HG03139 (cell line): Measurements from ENCODE around the gene RHBDF2.

Experiments used
- ATAC-seq: cut with Tn5 transposase; IDR thresholded peaks from one replicate; pipeline ENCODE4 v1.9.1; 2021; ENCODE audit not compliant: unreplicated experiment

RHBDF2 gene

DNA sequence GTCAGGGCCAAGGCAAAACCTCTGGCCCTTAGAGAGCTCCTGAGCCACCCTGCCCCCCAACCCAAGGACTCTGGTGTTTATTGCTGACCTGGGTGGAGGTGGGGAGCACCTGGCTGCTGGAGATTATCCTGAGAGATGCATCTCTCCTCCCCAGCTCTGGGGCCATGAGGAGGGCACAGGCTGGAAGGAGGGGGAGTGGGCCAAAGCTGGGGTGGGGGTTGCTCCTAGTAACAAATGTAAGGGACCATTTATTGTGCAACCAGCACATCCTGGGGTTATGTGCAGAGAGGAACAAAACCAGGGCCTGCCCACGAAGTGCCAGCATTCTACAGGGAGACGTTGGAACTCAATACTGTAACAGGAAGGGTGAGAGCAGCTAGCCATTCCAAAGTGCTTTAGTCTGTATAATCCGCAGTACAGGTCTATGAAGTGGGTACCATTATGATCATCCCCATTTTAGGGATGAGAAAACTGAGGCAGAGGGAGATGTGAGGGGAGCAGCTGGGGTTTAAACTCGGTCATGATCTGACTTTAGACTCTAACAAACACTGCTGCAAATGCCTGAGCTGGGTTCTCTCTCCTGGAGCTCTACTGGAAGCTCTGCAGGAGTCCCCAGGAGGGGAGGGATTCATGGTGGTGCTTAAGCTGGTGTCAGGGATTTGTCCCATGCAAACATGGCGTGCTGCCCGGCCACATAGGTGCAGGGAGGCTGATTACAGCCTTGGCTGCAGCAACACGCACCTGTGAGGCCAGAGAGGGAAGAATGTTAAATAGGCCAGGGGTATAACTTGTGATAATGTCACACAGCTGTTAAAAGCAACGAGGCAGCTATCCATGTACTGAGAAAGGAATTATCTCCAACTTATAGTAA is 1.4 kb upstream of the RHBDF2 start:
- ATAC-seq = no peak

DNA sequence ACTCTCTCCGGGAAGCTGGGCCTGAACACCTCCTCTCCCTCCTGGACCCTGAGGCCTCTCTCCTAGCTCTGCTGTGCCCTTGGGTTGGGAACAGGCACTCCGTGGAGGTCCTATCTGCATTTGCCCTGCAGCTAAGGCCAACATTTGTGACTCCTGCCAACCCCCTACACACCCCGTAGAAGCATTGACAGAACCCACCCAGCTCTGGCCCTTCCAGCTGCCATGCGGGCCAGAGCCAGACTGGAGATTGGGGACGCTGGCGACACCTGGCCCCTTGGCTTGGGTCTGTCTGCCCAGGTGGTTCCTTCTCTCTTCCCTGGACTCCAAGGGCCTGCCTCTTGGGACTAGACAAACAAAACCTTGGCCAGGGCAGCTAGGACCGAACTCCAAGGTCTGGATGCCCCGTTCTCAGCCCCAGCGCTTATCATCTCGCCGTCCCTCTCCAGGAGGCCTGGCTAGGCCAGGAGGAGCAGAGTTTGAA is 644 bp upstream of the RHBDF2 start:
- ATAC-seq = no peak

DNA sequence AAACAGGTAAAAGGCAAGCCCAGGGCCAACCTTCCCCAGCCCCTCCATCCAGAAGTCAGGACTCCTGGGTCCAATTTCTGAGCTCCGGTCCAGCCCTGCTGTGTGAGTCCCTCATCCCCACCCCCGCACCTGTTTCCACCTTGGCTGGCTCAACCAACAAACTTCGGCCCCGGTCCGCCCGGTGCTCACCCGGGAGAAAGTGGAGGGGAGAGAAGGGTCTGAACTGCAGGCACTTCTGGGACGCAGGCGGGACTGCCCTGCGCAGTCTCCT is 541 bp downstream of the RHBDF2 start:
- no peak for ATAC-seq

DNA sequence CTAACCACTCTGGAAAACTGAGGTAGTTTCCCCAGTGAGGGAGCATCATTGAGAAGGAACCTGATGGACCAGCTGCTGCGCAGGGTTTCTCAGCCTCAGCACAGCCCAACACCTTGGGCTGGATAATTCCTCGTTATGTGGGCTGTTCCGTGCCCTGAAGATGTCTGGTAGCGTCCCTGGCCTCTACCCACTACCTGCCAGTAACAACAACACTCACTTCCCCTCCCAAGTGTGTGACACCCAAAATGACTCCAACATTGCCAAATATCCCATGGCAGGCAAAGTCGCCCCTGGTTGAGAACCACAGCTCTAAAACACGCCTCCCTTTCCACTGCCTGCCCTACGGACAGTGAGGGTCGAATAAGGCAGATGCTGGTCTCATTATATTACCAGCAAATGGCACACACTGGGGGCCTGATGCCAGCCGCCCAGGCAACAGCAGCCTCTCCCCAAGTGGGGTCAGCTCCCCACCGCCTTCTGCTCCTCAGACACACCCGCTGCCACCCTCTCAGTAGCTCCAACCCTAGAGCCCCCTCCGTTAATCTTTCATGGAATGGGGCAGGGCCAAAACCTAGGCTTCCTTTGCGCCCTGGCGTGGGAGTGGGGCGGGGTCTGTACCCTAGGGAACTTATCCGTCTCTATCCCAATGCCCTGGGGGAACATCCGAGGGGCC is 1.0 kb downstream of the RHBDF2 start:
- ATAC-seq = no peak

DNA sequence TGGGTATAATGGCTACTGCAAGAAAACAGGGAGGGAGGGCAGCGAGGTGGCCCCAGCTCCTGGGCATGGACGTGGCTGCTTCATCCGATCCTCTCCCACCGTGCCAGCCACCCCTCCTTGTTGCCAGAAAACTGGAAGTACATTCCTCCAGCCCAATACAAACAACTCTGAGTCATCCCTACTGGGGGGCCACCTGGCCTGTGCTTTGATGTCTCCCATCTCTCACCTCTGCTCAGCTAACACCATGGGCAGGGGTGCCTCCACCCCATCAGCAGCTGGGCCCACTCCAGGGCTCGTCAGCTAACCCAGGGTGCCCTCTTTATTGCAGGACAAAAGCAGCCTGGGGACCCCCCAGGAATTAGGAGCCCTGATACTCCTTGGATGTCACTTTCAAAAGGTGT is 2.0 kb downstream of the RHBDF2 start:
- no peak for ATAC-seq

DNA sequence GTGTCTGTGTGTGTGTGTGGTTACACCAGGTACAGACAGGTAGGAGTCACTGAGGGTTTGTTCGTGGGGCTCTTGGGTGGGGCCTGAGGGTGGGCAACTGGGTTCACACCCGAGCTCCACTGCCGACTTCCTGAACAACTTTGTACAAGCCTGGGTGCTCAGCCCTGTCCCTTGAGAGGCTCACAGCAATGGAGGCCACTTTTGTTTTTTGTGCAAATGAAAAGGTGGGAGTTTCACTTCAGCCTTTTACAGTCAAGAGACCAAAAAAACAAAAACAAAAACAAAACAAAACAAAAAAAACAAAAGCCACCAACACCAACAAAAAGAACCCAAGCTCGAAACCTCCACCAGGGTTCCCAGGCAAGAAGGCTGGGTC is 2.4 kb downstream of the RHBDF2 start:
- ATAC-seq = no peak

DNA sequence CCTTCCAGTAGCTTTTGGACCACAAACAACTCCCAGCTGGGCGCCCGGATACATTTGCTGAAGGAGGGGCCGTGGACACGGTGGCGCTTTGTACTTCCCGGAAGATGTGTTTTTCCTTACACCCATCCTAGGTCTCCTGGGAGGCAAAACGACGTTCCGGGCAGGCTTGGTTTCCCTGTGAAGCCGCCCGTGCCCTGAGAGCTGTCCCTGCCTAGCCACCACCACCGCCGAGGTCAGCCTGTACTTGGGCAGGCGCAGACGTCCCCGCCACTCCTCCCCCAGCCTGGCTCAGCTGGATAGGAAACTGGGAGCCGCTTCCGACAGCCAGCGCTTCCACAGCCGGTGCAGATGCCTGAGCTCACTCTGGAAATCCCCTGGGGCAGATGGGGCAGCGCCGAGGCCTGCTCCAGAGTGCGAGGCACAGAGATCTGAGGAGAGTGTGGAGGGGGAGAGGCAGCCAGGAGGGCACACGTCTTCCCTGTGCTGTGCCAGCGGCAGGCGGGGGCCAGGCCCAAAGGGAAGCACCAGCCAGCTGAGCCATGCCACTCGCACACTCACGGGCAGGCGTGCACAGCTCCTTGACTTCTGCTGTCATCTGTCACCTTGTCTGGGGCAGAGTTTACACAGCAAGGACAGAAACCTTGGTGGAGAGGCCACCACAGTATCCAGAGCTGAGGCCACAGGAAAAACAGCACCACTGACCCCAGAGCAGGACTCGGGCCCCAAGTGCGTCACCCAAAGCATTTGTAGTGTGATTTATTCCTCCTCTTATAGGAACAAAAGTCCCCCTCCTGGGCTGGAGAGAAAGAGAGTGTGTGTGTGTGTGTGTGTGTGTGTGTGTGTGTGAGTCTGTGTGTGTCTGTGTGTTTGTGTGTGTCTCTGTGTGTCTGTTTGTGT is 3.0 kb downstream of the RHBDF2 start:
- ATAC-seq = no peak

DNA sequence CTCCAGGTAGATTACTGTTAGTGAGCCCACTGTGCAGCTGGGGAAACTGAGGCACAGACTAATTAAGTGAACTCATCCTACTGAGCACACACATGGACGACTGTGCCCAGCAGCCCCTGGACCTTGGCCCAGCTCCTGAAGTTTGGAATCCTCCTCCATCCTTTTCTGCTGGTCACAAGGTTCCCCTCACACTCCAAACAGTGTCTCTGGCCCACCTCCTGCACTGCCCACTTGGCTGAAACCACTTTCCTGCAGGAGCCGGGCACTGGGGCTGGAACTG is 3.6 kb downstream of the RHBDF2 start:
- ATAC-seq = no peak

DNA sequence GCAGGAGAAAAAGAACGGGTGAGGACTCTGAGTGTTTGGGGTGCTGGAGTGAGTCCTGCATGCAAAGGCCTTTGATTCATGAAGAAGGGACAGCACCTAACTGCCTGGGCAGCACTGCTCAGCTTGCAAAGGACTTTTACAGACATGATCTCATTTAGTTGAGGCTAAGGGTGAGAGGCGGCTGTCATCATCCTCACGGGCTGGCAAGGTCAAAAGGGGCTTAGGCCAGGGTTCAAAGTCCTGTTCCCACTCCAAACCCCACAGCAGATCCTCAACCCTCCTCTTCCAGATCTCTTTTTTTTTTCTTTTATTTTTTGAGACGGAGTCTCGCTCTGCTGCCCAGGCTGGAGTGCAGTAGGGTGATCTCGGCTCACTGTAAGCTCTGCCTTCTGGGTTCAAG is 4.8 kb downstream of the RHBDF2 start:
- no peak for ATAC-seq

DNA sequence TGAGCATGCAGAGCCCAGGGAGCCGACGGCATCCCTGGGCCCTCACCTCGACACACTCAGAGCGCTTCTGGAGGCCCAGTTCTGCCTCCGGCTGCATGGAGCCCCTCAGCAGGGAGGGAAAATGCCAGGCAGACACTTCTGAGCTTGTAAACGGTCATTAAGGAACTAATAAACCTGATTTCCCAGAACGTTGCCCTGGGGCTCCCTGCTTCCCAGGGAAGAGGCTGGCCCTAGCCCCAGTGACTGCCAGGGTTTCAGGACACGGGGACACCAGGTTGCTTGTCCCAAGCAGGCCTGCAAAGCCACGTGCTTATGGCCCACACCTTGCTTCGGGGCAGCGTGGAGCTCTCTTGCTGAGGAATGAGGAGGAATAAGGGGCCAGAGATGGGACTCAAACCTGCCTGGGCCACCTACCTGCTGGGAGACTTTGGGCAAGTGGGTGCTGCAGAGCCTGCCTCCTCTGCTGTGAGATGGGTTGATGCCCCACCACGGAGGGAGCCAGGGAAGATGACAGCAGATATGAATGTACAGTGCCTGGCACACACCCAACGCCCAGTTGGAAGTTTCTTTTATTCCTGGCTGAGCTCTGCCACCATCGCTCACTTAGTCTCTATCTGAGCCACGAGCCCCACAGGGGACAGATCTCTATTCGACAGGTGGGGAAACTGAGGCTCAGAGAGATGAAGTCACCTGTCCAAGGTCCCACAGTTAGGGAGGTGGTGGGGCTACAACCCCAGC is 5.4 kb downstream of the RHBDF2 start:
- ATAC-seq = no peak

DNA sequence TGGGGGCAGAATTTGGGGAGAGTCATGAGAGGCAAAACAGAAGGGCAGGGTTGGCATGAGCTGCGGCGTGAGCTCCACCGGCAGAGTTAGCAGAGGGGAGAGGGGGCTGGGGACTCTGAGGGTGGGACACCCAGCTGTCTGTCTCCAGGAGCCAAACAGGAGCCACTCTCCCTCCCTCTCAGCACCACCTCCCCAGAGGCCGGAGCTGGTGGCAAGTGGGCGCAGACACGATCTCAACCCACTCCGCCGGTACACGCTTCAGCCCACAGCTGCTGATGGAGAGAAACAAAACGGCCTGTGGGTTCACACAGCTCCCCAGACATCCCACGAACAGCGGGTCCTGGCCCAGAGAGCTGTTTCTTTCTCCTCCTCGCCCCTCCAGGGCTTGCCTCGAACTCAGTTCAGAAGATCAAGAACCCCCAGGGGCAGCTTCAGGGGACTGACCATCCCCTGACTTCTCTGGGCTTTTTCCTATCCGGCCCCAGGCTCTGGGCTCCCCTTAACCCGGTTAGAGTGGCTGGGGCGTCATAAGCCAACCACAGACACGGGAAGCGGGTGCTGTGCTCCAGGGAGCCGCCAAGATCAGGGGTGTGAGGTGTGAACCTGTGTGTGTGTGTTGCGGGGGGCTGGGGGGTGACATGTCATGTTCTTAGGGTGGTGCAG is 7.6 kb downstream of the RHBDF2 start:
- no peak for ATAC-seq

DNA sequence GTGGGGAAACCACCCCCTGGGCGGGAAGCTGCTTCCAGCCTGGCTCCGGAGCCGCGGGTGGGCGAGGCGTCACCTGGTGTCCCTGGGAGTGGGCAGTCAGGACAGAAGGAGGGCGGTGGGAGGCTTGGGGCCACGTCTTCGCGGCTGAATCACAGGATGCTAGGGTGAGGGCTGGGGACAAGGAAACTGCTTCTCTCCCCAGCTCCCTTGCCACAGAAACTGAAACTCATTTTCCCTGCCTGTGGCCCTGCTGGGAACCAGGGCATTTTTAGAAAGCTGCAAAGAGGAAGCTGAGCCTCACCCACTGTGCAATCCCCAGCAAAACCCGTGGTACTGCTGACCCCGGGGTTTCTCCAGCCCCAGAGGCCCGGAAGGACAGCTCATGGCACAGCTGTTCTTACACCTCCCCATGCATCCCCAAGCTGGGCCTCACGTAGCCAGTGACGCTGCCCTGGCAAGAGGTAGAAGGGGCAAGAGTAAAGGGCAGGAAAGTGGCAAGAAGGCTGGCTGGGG is 8.2 kb downstream of the RHBDF2 start:
- ATAC-seq = no peak

DNA sequence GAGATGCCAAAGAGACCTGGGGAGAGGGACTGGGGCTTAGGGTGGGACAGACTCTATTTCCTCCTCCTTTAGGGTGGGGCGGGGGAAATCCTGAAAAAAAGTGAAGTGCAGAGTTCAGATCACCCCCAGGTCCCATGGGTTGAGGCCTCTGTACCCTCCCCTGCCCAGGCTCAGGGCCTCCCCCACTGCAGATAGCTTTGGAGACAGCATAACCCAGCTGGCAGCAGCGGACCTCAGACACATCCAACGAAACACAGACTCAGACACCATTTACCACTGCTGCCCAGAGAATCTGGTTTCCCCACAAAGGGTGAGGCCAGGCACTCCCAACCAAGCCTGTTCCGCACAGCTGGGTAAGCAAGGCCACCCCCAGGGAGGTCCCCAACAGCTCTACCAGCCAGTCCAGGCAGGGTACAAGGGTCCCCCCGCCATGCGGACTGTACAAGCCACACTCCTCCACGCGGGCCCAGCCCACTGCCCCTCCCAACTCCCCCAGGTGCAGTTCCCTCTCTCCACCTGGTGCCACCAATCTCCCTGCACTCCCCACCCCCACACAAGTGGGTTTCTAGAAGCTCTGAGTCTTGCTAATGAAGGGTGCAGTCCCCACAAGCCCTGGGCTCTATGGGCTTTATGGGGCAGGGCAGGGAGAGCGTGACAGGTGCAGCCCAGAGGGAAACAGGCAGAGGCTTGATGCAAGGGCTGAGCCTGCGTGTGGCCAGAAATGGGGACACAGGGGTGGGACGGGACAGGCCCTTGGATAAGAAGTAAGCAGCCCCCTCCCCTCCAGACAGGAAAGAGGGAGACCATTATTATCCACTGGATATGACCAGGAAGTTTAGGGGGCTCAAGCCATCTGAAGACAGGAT is 8.9 kb downstream of the RHBDF2 start:
- no peak for ATAC-seq

DNA sequence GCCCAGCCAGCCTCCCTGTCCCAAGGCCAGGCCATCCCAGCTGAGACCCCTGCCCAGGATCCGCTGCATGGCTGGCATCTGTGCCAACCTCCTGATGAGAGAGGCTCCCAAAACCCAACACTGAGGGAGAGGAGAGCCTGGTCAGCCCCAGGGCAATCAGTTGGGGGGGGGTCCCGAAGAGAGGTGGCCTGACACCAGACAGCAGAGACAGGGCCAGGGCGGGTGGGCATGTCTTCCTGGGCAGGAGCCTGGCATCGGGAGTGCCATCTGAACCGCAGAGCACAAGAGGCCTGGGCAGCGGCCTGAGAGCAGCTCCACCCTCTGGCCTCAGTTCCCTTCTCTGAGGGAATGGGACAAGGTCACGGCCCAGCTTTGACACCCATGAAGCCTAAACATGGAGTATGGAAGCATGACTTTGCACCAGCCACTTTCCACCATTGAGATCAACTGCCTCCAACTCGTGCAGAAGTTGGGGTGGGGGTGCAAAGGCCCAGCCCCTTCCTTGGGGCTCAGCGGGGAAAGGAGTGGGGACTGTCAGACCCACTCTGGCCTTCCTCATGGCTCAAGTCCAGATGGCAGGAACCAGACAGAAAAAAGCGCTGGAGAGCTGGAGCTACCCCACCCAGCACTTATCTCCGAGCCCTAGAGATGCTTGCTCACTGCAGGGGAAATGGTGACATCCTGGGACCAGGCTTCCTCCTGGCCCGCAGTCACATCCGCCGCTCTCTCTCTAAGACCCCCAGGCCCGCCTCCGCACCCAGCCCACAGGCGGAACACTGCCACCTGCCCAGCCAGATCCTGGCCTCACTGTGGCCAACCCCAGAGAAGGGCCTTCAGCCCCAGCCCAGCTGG is 9.7 kb downstream of the RHBDF2 start:
- no peak for ATAC-seq

DNA sequence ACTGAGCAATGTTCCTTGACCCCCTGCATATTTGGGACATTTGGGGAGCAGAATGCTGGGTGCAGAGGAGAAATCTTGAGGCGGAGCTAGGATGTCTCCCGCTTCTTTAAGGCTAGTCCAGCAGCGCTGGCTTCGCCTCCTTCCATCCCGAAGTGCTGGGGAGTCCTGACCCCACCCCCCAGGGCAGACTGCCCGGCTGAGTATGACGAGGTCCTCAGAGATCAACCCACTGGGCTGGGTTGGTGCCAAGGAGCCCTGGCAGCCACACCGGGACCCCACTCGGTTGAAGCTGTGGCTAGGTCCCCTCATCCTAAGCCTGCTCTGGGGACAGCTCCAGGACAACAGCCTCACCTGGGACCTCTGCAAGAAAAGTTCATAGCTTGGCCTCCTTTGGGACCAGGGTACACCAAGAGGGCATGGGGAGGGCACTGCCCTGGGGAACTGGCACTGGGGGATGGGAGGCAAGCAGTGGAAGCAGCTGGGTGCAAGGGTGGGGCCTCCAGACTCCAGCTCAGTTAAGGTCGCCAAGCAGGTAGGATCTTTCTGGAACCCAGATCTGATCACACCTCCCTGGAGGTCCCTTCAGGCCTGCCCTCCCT is 11.0 kb downstream of the RHBDF2 start:
- no peak for ATAC-seq

DNA sequence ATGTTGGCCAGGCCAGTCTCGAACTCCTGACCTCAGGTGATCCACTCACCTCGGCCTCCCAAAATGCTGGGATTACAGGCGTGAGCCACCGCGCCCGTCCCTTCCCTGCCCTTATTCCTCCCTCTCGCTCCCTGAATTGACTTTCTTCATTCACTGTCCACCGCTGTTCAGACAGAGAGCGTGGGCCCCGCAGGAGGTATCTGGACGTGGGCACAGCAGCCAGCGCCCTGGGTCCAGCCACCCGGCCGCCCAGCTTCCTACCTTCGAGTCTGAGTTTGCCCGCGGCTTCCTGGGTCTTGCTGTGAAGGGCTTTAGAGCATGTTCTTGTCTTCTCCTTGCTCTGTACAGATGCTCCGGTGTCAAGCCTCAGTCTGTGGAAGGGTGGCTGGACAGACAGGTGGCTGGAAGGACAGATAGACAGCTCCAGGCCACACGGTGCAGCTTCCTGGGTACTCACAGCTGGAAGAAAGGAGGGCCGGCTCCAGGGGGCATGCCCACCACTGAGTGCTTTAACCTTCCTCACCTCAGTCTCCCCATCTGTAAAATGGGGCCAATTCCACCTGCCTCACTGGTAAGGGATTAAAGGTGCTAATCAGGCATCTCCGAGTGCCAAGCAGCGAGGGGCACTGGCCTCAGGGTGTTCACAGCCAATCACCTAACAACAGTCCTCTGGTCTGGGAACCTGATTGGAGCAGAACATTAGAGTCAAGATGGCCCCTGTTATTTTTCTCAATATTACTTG is 13.6 kb downstream of the RHBDF2 start:
- no peak for ATAC-seq

DNA sequence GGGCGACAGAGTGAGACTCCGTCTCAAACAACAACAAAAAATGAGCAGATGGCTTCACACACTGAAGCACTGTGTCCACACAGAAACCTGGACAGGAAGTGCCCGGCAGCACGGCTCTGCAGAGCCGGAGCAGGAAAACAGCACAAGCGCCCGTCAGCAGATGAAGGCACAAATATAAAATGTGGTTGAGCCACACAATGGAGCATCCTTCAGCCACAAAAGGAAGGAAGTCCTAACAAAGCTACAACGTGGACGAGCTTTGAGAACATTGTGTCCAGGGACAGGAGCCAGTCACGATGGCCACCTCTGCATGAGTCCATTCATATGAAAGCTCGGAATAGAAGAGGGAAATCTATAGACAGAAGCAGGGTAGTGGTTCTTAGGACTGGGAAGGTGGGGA is 15.7 kb downstream of the RHBDF2 start:
- ATAC-seq = no peak
